ENCODE measurements around the gene RBFOX2.
"Not testable (repeated sequence)": the region's sequence is repeated elsewhere in the genome, so short reads cannot be mapped to it uniquely, and the experiment has no call there.

RBFOX2 gene

DNA sequence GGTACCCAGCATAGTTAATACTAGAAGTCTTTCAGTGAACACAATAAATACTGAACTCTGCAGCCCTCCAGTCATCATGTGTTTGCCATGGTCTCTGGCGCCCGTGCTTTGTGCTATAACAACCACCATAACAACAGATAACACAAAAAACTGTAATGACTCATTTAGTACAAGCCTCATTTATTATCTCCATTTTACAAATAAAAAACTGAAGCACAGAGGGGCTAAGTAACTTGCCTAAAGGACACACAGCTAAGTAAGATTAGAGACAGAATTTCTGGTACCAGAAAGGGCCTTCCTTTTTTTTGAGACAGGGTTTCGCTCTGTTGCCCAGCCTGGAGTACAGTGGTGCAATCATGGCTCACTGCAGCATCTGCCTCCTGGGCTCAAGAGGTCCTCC lies 19.5 kb downstream of the RBFOX2 start:
- no peak for DNase-seq (ENCODE audit: low read depth in 1 of 2, low spot score in 1 of 2)

GRCh38 chr22:36008565-36008964 lies 20.1 kb downstream of the RBFOX2 start:
- no peak for DNase-seq (ENCODE audit: low read depth in 1 of 2, low spot score in 1 of 2)

- DNase-seq (ENCODE audit: low read depth in 1 of 2, low spot score in 1 of 2) = no peak
These were observed 20.5 kb downstream of the RBFOX2 start for GRCh38 chr22:36008131-36008530.

- no peak for DNase-seq (ENCODE audit: low read depth in 1 of 2, low spot score in 1 of 2)
These were observed 24.5 kb downstream of the RBFOX2 start for GRCh38 chr22:36003972-36004674.

GRCh38 chr22:36002718-36003260 lies 25.8 kb downstream of the RBFOX2 start:
- DNase-seq (ENCODE audit: low read depth in 1 of 2, low spot score in 1 of 2) = no peak

- DNase-seq (ENCODE audit: low read depth in 1 of 2, low spot score in 1 of 2) = no peak
These were observed 26.5 kb downstream of the RBFOX2 start for GRCh38 chr22:36002084-36002483.

DNA sequence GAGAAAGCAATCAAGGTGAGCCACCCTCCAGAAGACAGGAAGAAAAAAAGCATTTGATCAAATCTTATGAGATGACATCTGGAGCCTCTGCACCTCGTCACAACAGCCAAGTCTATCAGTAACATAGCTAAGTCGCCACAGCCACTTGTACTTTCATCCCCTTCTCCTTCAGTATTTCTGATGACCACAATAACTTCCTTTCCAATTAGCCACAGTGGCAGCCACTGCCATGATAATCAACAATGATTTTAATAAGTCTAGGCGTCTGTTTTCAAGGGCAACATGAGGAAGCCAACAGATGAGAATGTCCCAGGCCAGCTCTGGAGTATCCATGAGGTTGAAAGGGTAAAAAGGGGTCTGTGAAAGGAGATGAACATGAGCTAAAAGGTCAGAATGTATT lies 29.9 kb downstream of the RBFOX2 start:
- no peak for DNase-seq (ENCODE audit: low read depth in 1 of 2, low spot score in 1 of 2)

DNA sequence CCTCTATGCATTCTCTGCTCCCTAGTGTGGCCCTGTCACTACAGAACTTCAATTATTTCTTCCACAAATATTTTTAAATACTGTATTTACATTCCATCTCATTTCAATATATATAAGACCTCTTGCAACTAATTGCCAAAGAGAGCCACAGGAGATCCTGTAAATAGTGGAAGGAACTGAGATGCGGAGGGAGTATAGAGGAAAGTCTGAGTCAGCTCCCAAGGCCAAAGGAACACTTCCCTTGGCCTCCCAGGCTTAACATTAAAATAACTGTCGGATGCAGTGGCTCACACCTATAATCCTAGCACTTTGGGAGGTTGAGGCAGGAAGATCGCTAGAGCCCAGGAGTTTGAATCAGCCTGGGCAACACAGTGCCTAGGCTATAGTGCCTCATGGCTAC lies 31.2 kb downstream of the RBFOX2 start:
- no peak for DNase-seq (ENCODE audit: low read depth in 1 of 2, low spot score in 1 of 2)

- DNase-seq (ENCODE audit: low read depth in 1 of 2, low spot score in 1 of 2) = no peak
These were observed 32.0 kb downstream of the RBFOX2 start for GRCh38 chr22:35996596-35996995.

DNA sequence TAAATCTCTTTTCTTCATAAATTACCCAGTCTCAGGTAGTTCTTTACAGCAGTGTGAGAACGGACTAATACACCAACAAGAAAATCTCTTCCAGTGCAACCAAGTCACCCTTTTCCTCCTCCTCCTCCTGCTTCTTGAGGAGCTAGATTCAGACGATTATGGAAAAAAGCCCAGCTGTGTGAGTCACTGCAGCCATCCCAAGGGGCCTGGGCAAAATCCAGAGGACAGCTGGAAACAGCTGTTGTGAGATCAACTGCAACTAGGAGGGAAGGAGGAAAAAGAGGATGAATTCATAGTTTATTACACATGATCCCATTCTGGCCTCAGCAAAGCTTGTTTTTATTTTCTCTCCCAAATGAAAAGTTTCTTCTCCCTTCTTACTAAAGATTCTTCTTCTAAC lies 32.9 kb downstream of the RBFOX2 start:
- no peak for DNase-seq (ENCODE audit: low read depth in 1 of 2, low spot score in 1 of 2)

DNA sequence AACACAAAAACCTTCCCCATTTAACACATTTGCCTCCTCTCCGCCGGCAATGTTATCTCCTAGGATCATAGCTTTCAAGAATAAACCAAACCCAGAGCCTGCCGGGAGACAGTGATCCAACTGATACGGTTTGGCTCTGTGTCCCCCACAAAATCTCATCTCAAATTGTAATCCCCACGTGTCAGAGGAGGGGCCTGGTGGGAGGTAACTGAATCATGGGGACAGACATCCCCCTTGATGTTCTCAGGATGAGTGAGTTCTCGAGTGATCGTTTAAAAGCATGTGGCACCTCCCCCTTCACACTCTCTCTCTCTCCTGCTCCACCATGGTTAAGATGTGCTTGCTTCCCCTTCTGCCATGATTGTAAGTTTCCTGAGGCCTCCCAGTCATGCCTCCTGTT lies 33.3 kb downstream of the RBFOX2 start:
- no peak for DNase-seq (ENCODE audit: low read depth in 1 of 2, low spot score in 1 of 2)

DNA sequence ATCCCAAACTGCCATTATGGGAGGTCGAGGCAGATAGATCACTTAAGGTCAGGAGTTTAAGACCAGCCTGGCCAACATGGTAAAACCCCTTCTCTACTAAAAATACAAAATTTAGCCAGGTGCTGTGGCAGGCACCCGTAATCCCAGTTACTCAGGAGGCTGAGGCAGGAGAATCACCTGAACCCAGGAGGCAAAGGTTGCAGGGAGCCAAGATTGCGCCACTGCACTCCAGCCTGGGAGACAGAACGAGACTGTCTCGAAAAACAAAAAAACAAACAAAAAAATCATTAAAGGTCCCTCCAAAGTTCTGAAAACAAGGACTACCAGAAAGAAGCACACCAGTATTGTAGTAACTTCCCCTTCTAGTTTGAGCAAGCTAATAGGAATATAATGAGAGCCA lies 34.9 kb downstream of the RBFOX2 start:
- DNase-seq (ENCODE audit: low read depth in 1 of 2, low spot score in 1 of 2) = not testable (repeated sequence)

DNA sequence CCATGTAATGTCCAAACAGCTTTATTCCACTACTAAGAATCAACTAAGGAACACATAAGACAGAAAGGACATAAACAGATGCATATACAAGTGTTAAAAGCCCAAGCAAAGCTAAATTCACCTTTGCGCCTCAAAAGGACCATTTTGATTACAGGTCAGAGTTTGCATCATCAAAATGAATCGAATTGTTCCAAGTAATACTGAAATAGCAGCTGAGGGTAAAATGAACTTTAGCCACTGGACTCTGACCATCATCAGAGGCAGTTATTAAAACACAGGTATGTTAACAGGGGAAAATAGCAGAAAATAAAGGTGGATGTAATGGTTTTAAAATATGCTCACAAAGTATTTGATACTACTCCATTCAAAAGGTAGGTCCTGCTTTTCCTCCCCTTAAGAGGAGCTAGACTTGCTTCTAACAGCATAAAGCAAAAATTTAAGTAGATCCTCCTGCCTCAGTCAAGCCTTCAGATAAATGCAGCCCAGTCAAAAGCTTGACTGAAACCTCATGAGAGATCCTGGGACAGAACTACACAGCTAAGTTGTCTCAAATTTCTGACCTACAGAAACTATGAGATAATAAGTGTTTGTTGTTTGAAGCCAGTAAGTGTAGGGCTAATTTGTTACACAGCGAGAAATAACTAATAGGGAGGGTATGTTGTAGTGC lies 35.4 kb downstream of the RBFOX2 start:
- no peak for DNase-seq (ENCODE audit: low read depth in 1 of 2, low spot score in 1 of 2)

DNA sequence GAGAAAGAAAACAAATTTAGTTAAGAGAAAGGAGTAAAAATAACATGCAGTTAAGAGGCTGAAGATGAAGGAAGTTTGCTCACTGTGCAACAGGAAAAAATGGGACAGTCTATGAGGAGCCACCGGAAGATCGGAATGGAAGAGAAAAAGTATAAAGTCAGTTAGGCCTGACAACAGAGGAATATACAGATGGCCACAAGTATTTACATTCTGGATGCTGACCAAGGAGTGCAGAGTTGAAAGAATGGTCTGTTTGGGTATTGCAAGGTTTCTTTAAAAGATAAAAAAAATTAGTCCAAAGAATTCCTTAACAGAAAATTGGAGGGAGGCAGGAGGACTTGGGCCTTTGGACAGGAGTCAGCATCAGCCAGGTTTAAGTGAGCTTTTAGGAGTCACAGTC lies 37.5 kb downstream of the RBFOX2 start:
- DNase-seq (ENCODE audit: low read depth in 1 of 2, low spot score in 1 of 2) = no peak

DNA sequence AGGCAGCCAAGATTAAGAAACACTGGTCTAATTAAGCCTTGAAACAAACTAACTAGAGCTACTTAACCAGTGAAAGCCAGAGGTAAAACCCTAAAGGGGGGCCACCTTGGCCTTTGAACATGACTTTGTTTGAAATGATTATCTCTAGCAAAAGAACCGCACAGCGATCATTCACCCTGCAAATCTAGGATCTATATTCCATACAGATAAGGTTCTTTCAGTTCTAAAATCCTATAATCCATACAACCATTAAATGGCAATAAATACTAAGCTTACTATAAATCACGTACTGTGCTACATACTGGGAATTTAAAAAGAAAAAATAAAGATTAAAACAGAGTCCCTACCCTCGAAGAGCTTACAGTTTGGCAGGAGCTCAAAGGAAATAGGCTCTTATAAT lies 40.6 kb downstream of the RBFOX2 start:
- no peak for DNase-seq (ENCODE audit: low read depth in 1 of 2, low spot score in 1 of 2)

- no peak for DNase-seq (ENCODE audit: low read depth in 1 of 2, low spot score in 1 of 2)
These were observed 41.1 kb downstream of the RBFOX2 start for GRCh38 chr22:35987487-35987886.

DNA sequence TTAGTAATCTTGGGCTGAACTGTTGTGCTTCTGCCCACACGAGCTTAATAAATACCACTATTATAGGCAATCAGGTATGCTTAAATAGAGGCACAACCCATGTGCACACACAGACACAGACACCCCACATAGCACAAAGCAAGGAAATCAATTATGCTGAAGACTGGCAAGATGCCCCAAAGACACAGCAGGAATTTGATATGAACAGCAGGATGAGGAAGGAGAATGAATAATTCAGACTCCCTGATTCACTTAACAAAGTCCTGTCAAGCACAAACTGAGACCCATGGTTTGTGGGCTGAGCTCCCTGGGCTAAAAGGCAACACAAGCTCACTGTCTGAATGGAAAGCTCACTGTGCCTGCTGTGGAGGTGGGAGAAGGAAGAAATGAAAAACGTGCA lies 42.5 kb downstream of the RBFOX2 start:
- no peak for DNase-seq (ENCODE audit: low read depth in 1 of 2, low spot score in 1 of 2)

DNA sequence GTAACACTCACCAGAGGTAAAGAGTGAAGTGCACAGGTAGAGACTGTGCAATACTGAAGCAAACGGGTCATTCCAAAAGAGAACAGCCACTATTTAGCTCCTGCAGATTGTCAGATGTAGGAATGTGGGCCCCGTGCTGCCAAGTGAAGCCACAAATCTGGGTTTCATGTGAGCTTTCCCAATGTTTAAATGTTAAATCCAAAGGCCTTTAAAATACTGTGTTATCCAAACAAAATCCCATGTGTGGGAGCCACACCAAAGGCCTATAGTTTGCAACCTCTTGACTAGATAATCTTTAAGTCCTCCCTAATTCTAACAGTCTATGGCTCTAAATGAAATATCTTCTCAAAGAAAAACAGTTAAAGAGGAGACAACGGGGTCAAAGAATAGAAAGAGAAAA lies 43.3 kb downstream of the RBFOX2 start:
- DNase-seq (ENCODE audit: low read depth in 1 of 2, low spot score in 1 of 2) = no peak

- no peak for DNase-seq (ENCODE audit: low read depth in 1 of 2, low spot score in 1 of 2)
These were observed 44.1 kb downstream of the RBFOX2 start for GRCh38 chr22:35984183-35985175.

GRCh38 chr22:35981900-35982299 lies 46.7 kb downstream of the RBFOX2 start:
- DNase-seq (ENCODE audit: low read depth in 1 of 2, low spot score in 1 of 2) = no peak

GRCh38 chr22:35978889-35979288 lies 49.7 kb downstream of the RBFOX2 start:
- DNase-seq (ENCODE audit: low read depth in 1 of 2, low spot score in 1 of 2) = no peak

DNA sequence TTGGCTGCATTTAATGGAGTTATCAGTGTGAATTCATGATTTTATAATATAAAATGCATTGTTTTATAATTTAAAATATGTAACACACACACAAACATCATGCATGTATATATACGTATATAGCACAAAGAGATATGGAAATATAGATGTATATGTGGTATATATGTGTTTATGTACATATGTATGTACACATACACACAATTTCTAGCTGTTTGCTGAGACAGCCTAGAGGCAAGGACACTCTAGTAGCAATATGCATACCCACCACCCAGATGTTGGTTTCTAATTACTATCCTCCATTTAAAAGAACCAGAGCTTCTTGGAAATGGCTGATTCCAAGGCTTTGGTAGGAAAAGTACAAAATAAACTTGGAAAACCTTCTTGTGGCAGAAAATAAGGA lies 50.4 kb downstream of the RBFOX2 start:
- DNase-seq (ENCODE audit: low read depth in 1 of 2, low spot score in 1 of 2) = no peak

All from activated T-helper 1 cell treated with anti-CD3 and anti-CD28 coated beads, Interleukin-2, amount 50 U/mL, for 16 hours (primary cell).